GM18873 (cell line): ENCODE results near the gene AICDA.

Experiments
- ATAC-seq: cut with Tn5 transposase; IDR thresholded peaks from one replicate; pipeline ENCODE4 v1.9.1; 2021; ENCODE audit warnings: mild to moderate bottlenecking, moderate library complexity, moderate number of reproducible peaks; ENCODE audit not compliant: unreplicated experiment, low FRiP score

The AICDA gene

DNA sequence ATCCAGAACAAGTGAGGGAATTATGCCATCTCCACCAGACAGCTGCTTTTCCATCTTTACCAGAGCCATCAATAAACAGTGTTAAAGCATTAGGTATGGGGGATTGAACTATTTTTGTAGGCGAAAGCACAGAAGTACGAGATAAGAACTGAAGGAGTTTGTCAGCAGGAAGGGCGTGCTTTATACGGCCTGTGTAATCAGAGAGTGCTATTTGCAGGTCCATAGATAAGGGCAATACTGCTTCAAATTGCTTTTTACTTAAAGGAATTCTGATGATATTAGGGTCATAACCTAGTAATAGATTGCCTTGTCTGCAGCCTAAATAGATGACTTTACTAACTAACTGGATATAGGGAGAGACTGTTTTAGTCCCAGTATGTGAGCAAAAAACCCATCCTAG is 51.6 kb downstream of the AICDA start:
- ATAC-seq: no peak

DNA sequence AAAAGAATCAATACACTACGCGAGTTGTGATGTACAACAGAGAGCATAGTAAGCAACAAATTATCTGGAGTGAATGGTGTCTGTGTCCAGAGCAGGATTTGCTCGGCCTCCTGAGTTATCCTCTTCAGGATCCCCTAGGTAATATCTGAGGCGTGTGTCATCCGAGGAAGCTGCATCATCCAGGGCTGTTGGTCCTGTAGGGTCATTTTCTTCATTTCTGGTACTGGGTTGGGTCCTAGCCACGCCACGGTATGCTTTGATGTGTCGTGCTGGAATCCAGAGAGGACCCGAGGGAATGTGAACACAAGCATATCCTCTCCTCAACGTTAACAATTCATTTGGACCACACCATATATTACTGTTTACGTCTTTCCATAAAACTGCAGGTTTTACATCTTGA is 53.0 kb downstream of the AICDA start:
- no peak for ATAC-seq

DNA sequence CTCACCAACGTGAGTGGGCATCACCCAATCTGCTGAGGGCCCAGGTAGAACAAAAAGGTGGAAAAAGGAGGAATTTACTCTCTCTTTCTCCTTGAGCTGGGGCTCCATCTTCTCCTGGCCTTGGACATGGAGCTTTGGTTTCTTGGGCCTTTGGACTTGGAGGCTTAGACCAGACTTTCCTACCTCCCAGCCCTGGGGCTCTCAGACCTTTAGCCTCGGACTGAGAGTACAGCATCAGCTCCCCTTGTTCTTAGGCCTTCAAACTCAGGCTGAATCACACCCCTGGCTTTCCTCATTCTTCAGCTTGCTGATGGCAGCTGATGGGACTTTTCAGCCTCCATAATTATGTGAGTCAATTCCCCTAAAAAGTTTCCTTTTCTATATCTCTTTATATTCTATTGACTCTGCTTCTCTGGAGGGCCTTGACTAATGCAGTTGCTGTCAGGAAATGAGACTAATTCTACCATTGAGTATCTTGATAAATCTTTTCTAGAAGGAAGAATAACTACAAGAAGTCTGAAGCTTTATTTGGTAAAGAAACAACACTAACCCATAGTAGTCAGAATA is 56.0 kb downstream of the AICDA start:
- no peak for ATAC-seq

- no peak for ATAC-seq
Observed at GRCh38 chr12:8554451-8555195, 58.0 kb downstream of the AICDA start.

DNA sequence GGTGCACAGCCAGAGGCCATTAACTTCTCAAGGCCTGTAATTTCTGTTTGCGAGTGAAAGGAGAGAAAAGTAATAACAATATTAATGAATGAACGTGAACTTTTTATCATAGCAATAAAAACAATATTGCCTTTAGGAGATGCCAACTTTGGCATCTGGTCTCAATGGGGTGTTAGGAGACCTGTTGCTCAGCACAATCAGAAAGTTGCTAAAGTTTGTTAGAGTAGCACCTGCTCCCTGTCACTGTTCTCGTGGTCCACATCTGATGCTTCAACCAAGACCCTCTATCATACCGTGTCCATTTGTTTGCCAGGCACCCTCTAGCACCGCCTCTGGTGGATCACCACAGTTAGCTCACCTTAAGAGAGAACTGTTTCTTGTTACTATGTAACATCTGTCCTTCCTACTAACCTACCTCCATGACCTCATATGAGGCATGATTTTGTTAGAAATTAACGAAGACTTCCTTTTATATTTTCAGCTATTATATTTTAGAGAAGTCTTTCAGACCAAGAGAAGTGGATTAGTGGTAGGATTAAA is 59.5 kb downstream of the AICDA start:
- ATAC-seq: no peak
